Measurements from ENCODE around the gene RNF38.
"Not testable (repeated sequence)": the region's sequence is repeated elsewhere in the genome, so short reads cannot be mapped to it uniquely, and the experiment has no call there.

GRCh38 chr9:36304366-36304765 lies 95.7 kb downstream of the RNF38 start:
- TF ChIP-seq, protein P1, sequence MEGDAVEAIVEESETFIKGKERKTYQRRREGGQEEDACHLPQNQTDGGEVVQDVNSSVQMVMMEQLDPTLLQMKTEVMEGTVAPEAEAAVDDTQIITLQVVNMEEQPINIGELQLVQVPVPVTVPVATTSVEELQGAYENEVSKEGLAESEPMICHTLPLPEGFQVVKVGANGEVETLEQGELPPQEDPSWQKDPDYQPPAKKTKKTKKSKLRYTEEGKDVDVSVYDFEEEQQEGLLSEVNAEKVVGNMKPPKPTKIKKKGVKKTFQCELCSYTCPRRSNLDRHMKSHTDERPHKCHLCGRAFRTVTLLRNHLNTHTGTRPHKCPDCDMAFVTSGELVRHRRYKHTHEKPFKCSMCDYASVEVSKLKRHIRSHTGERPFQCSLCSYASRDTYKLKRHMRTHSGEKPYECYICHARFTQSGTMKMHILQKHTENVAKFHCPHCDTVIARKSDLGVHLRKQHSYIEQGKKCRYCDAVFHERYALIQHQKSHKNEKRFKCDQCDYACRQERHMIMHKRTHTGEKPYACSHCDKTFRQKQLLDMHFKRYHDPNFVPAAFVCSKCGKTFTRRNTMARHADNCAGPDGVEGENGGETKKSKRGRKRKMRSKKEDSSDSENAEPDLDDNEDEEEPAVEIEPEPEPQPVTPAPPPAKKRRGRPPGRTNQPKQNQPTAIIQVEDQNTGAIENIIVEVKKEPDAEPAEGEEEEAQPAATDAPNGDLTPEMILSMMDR (IDR thresholded peaks at IDR 0.05): not testable (repeated sequence)
- not testable (repeated sequence) for TF ChIP-seq POLR2AphosphoS5 (IDR thresholded peaks at IDR 0.05; ENCODE audit: insufficient read depth in 1 of 2, low read depth in 1 of 2); POLR2A (IDR thresholded peaks at IDR 0.05)

Data from vagina (tissue), 2 donors.